RKO (cell line): ENCODE results near the gene LAG3.
"Not testable (repeated sequence)": the region's sequence is repeated elsewhere in the genome, so short reads cannot be mapped to it uniquely, and the experiment has no call there.

Experiments used
- DNase-seq: peaks from one replicate; pipeline ENCODE4 v3.0.0-alpha.2; 2016; ENCODE audit warnings: low spot score

LAG3 gene

GRCh38 chr12:6772331-6772695 is at the start of gene LAG3:
Gene LAG3 (plus strand): TSS chr12:6772520. CDS start chr12:6772853, 333 bp downstream.
- DNase-seq, result no peak

- no peak for DNase-seq
Observed at GRCh38 chr12:6722863-6723262, 49.5 kb upstream of the LAG3 start.

- DNase-seq, result peak; percentile 99
Observed at GRCh38 chr12:6723607-6724408, 48.5 kb upstream of the LAG3 start, which contains the start of gene COPS7A. Gene COPS7A (plus strand): TSS chr12:6724046. CDS start chr12:6724657, 611 bp downstream.

GRCh38 chr12:6724409-6724797 is 47.9 kb upstream of the LAG3 start:
- peak; percentile 68 for DNase-seq

GRCh38 chr12:6725350-6725749 is 47.0 kb upstream of the LAG3 start:
- DNase-seq, result no peak

- DNase-seq, result no peak
Observed at GRCh38 chr12:6729186-6729585, 43.1 kb upstream of the LAG3 start.

- DNase-seq, result no peak
Observed at GRCh38 chr12:6730169-6730568, 42.2 kb upstream of the LAG3 start.

- no peak for DNase-seq
Observed at GRCh38 chr12:6734506-6735387, 37.6 kb upstream of the LAG3 start.

- DNase-seq, result peak; percentile 69
Observed at GRCh38 chr12:6735448-6736191, 36.7 kb upstream of the LAG3 start.

GRCh38 chr12:6736754-6737153 is 35.6 kb upstream of the LAG3 start:
- no peak for DNase-seq

- DNase-seq, result not testable (repeated sequence)
Observed at GRCh38 chr12:6742080-6742479, 30.2 kb upstream of the LAG3 start.

- DNase-seq, result no peak
Observed at GRCh38 chr12:6742834-6743233, 29.5 kb upstream of the LAG3 start.

GRCh38 chr12:6743300-6743699 is 29.0 kb upstream of the LAG3 start:
- DNase-seq, result not testable (repeated sequence)

GRCh38 chr12:6745741-6746525 is 26.4 kb upstream of the LAG3 start:
- no peak for DNase-seq

- DNase-seq, result no peak
Observed at GRCh38 chr12:6747216-6747615, 25.1 kb upstream of the LAG3 start.

GRCh38 chr12:6748761-6749160 is 23.6 kb upstream of the LAG3 start:
- DNase-seq, result no peak

GRCh38 chr12:6750506-6750905 is 21.8 kb upstream of the LAG3 start:
- DNase-seq, result no peak

GRCh38 chr12:6751767-6752166 is 20.6 kb upstream of the LAG3 start:
- no peak for DNase-seq

GRCh38 chr12:6752167-6752920 is 20.0 kb upstream of the LAG3 start:
- peak; percentile 66 for DNase-seq

GRCh38 chr12:6752921-6753771 is 19.2 kb upstream of the LAG3 start, which contains the start of gene MLF2:
Gene MLF2 (minus strand): TSS chr12:6753141. CDS start chr12:6752334, 807 bp downstream.
- DNase-seq, result peak; percentile 98
